Upper lobe of left lung (tissue), 4 donors: Measurements from ENCODE around the gene BNC1.

Source experiments
- EP300 ChIP-seq, 4 donors: sonication (generic); formaldehyde crosslinking; IDR thresholded peaks; one replicate each; pipeline ENCODE4 v1.5.1; 2017; ENCODE audit warnings: antibody characterized with exemption in 4 of 4, control low read depth in 2 of 4
- POLR2A ChIP-seq, 4 donors: fragments of 450-650 bp; IDR thresholded peaks; one replicate each; pipeline ENCODE4 v1.5.1; 2016 to 2017; ENCODE audit warnings: antibody characterized with exemption in 4 of 4, mild to moderate bottlenecking in 2 of 4
- POLR2AphosphoS5 ChIP-seq, 2 donors: sonication (generic); formaldehyde crosslinking; IDR thresholded peaks; one replicate each; pipeline ENCODE4 v1.5.1; 2017; ENCODE audit warnings: antibody characterized with exemption in 2 of 2
- TF ChIP-seq, protein P1 (sequence below), 6 experiments: fragments of 450-650 bp in 4 of 6; fragments of 200-600 bp in 2 of 6; sonication (generic) in 2 of 6; IDR thresholded peaks; one replicate each; pipeline ENCODE4 v1.5.1; 2016 to 2019; ENCODE audit warnings: antibody characterized with exemption in 6 of 6

GRCh38 chr15:83320844-83321243, 36.4 kb upstream of the BNC1 start:
- TF ChIP-seq, protein P1, sequence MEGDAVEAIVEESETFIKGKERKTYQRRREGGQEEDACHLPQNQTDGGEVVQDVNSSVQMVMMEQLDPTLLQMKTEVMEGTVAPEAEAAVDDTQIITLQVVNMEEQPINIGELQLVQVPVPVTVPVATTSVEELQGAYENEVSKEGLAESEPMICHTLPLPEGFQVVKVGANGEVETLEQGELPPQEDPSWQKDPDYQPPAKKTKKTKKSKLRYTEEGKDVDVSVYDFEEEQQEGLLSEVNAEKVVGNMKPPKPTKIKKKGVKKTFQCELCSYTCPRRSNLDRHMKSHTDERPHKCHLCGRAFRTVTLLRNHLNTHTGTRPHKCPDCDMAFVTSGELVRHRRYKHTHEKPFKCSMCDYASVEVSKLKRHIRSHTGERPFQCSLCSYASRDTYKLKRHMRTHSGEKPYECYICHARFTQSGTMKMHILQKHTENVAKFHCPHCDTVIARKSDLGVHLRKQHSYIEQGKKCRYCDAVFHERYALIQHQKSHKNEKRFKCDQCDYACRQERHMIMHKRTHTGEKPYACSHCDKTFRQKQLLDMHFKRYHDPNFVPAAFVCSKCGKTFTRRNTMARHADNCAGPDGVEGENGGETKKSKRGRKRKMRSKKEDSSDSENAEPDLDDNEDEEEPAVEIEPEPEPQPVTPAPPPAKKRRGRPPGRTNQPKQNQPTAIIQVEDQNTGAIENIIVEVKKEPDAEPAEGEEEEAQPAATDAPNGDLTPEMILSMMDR (IDR thresholded peaks at IDR 0.05) = no peak
- TF ChIP-seq POLR2A (IDR thresholded peaks at IDR 0.05) = no peak
- no peak for TF ChIP-seq POLR2AphosphoS5 (IDR thresholded peaks at IDR 0.05)
- TF ChIP-seq EP300 (IDR thresholded peaks at IDR 0.05) = no peak
